ENCODE data around the gene KIF3B. TPM values are rescaled to one million over a fixed set of nuclear protein-coding genes. Genes with fewer than 3 reads are reported as not detected.

The KIF3B gene
- total RNA-seq, 2 experiments from 2014 or later, result 8.2 to 25.2 TPM

DNA sequence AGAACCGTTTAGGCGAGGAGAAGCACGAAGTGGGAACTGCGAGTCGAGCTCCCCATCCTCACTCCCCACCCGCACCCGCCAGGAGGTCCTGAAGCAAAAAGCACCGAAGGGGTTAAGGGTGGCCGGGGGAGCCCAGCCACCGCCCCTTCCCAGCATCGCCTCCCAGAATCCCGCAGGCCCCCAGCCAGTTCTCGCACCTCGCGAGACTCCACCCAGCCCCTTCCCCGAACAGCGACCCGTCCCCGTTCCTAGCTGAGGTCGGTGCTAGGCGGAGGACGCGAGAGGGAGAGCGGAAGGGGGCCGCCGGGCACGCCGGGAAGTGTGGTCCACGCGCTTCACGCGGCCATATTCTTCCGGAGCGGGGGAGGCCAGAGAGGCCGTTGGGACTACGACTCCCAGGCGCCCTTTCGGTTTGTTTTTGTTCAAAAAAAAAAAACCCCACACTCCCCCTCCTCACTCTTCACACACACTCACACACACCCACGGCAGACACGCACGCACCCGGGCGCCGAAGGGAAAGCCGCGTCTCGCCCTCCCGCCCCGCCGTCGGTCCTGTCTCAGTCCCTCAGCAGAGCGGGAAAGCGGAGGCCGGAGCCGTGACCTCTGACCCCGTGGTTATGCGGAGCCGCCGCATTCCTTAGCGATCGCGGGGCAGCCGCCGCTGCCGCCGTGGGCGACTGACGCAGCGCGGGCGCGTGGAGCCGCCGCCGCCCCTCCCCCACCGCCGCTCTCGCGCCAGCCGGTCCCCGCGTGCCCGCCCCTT is 80.6 kb downstream of the KIF3B start, which contains the start of gene ASXL1:
Gene ASXL1, plus strand, starts transcription at position 463 of the 763 bp plus-strand sequence. CDS start 445 bp downstream, outside the sequence.
- peaks cover 53% of the 10 kb centered on the region for H3K79me2 ChIP-seq (ENCODE audit: insufficient read depth, low read depth, low read length)
- intact Hi-C loops (cut with micrococcal nuclease; ENCODE audit: unreplicated experiment), result loop anchor here (2.0 kb wide), 1 partner anchor 73 kb away; no protein-coding TSS in a partner anchor

DNA sequence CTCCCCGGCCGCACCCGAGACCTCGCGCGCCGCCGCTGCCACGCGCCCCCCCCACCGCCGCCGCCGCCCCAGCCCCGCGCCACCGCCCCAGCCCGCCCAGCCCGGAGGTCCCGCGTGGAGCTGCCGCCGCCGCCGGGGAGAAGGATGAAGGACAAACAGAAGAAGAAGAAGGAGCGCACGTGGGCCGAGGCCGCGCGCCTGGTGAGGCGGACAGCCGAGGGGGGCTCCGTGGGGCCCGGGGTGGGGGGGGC is 81.1 kb downstream of the KIF3B start:
- Histone ChIP-seq H3K4me2 (ENCODE audit: low read length) (peak overlapping the region; percentile 82), H3K27ac (ENCODE audit: low read depth, low read length, poor library complexity, severe bottlenecking) (peak overlapping the region; percentile 75)
- CTCF ChIA-PET (ENCODE audit: unreplicated experiment), result interaction anchor here (0.6 kb wide), 2 partner anchors 68 to 789 kb away, joined by 4 to 5 read pairs; no protein-coding TSS in a partner anchor

More for the DNA sequence above, 80.6 kb downstream of the KIF3B start, which contains the start of gene ASXL1:
- Histone ChIP-seq H3K4me1 (ENCODE audit: insufficient read depth, low read length, poor library complexity, severe bottlenecking) (peaks cover 63% of the 10 kb centered on the region), H3K9me2 (ENCODE audit: insufficient read depth, low read length) (no peaks in the 10 kb centered on the region), H3K9me3 (ENCODE audit: low read length) (no peaks in the 10 kb centered on the region), H3K27ac (ENCODE audit: low read depth, low read length, poor library complexity, severe bottlenecking) (peak within 1 kb of the TSS; percentile 75), H3K36me3 (ENCODE audit: insufficient read depth, low read length) (peaks cover 31% of the 10 kb centered on the region), H3K4me3 (ENCODE audit: low read depth, low read length, poor library complexity, severe bottlenecking) (peak within 1 kb of the TSS; percentile 87), H3K4me2 (ENCODE audit: low read length) (peak within 1 kb of the TSS; percentile 82), H2AFZ (ENCODE audit: low read length) (peak within 1 kb of the TSS; percentile 43; the same call in 1 of the 2 replicates), H4K20me1 (ENCODE audit: insufficient read depth, low read length) (peaks cover 19% of the 10 kb centered on the region)
- peak; percentile 98 for DNase-seq (ENCODE audit: low spot score)
- no TSS peak for BruUV-seq (replicated peaks)
- CTCF ChIA-PET (ENCODE audit: unreplicated experiment), result interaction anchor here (0.6 kb wide), 2 partner anchors 66 to 1085 kb away, joined by 3 to 4 read pairs; no protein-coding TSS in a partner anchor
- POLR2A ChIA-PET, result interaction anchor here (1.0 to 1.8 kb wide), 4 partner anchors 13 to 153 kb away, joined by 3 to 6 read pairs (median 4); no protein-coding TSS in a partner anchor
- TF ChIP-seq, protein P1, sequence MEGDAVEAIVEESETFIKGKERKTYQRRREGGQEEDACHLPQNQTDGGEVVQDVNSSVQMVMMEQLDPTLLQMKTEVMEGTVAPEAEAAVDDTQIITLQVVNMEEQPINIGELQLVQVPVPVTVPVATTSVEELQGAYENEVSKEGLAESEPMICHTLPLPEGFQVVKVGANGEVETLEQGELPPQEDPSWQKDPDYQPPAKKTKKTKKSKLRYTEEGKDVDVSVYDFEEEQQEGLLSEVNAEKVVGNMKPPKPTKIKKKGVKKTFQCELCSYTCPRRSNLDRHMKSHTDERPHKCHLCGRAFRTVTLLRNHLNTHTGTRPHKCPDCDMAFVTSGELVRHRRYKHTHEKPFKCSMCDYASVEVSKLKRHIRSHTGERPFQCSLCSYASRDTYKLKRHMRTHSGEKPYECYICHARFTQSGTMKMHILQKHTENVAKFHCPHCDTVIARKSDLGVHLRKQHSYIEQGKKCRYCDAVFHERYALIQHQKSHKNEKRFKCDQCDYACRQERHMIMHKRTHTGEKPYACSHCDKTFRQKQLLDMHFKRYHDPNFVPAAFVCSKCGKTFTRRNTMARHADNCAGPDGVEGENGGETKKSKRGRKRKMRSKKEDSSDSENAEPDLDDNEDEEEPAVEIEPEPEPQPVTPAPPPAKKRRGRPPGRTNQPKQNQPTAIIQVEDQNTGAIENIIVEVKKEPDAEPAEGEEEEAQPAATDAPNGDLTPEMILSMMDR (conservative IDR thresholded peaks at IDR 0.05; ENCODE audit: low read length), result no peak
- TF ChIP-seq EZH2phosphoT487 (IDR thresholded peaks at IDR 0.05; ENCODE audit: borderline replicate concordance, low read depth, low read length), result no peak

More for the DNA sequence above, 81.1 kb downstream of the KIF3B start:
- H4K20me1 ChIP-seq (ENCODE audit: insufficient read depth, low read length), result peaks cover 19% of the 10 kb centered on the region
- no peaks in the 10 kb centered on the region for H3K9me3 ChIP-seq (ENCODE audit: low read length)
- no peak for TF ChIP-seq EZH2phosphoT487 (IDR thresholded peaks at IDR 0.05; ENCODE audit: borderline replicate concordance, low read depth, low read length)
- TF ChIP-seq, protein P1 (conservative IDR thresholded peaks at IDR 0.05; ENCODE audit: low read length), result no peak
- no peak overlapping the region for H2AFZ ChIP-seq (ENCODE audit: low read length)
- no peak for DNase-seq (ENCODE audit: low spot score)
- H3K36me3 ChIP-seq (ENCODE audit: insufficient read depth, low read length), result peaks cover 31% of the 10 kb centered on the region
- peaks cover 58% of the 10 kb centered on the region for H3K79me2 ChIP-seq (ENCODE audit: insufficient read depth, low read depth, low read length)
- BruUV-seq (replicated peaks), result no TSS peak
- POLR2A ChIA-PET, result interaction anchor here (0.7 to 2.1 kb wide), 6 partner anchors 10 to 239 kb away, joined by 3 to 11 read pairs (median 4); no protein-coding TSS in a partner anchor
- H3K4me3 ChIP-seq (ENCODE audit: low read depth, low read length, poor library complexity, severe bottlenecking), result peak overlapping the region; percentile 87
- H3K4me1 ChIP-seq (ENCODE audit: insufficient read depth, low read length, poor library complexity, severe bottlenecking), result peaks cover 68% of the 10 kb centered on the region
- intact Hi-C loops (cut with micrococcal nuclease; ENCODE audit: unreplicated experiment), result loop anchor here (2.0 kb wide), 1 partner anchor 74 kb away; no protein-coding TSS in a partner anchor
- no peaks in the 10 kb centered on the region for H3K9me2 ChIP-seq (ENCODE audit: insufficient read depth, low read length)
